GM12878 (cell line): Measurements from ENCODE around the gene TBXAS1. TPM values are rescaled to one million over a fixed set of nuclear protein-coding genes. Genes with fewer than 3 reads are reported as not detected.

Experiments used
- ATAC-seq: fragments of 200-7000 bp; cut with Tn5 transposase; 3 replicates; pipeline ENCODE4 v1.9.1; 2020; ENCODE audit warnings: mild to moderate bottlenecking, moderate library complexity
- BruUV-seq: library from RNA; stranded (reverse); fragments of 400-500 nt; replicated peaks from 2 replicates; lab custom pipeline; 2021; lab: Mats Ljungman, UMichigan
- CTCF ChIA-PET: fragments of 300-600 bp; sonication (Branson Sonifier 250); formaldehyde crosslinking; extraction: SDS; loops from one replicate; lab custom pipeline; 2021; ENCODE audit warnings: inconsistent platforms; lab: Yijun Ruan, JAX
- POLR2A ChIA-PET: fragments of 350-600 bp; formaldehyde crosslinking; extraction: SDS; loops from one replicate; lab custom pipeline; 2021; ENCODE audit warnings: inconsistent platforms; lab: Charles Lee
- RAD21 ChIA-PET: fragments of 300-600 bp; sonication (Branson Sonifier 250); formaldehyde crosslinking; loops from one replicate; lab custom pipeline; 2023; ENCODE audit warnings: antibody characterized with exemption; ENCODE audit not compliant: unreplicated experiment; lab: Charles Lee
- SMC1A ChIA-PET: fragments of 300-600 bp; sonication (Branson Sonifier 250); formaldehyde crosslinking; loops from one replicate; lab custom pipeline; 2023; ENCODE audit not compliant: unreplicated experiment, uncharacterized antibody; lab: Charles Lee
- DNase-seq: peaks from one replicate; pipeline ENCODE4 v3.0.0-alpha.2; 2011; ENCODE audit warnings: low read depth, low spot score
- FAIRE-seq: peaks from 3 replicates; lab custom pipeline; 2011; peaks lifted over from hg19 to GRCh38; lab: Jason Lieb, UNC
- H2AFZ ChIP-seq: 2 replicates; pipeline ENCODE4 v1.6.0; 2011; ENCODE audit warnings: low read depth, low read length, control low read depth; ENCODE audit not compliant: control insufficient read depth
- H3K27ac ChIP-seq: 2 replicates; pipeline ENCODE4 v1.5.1; 2011; ENCODE audit warnings: control low read depth; ENCODE audit not compliant: control insufficient read depth, insufficient read depth
- H3K27me3 ChIP-seq, 2 experiments: replicated peaks in 1 of 2; 2 replicates each; pipeline versions ENCODE4 v1.6.0 to v1.6.1; 2011; ENCODE audit warnings: low read length in 1 of 2; ENCODE audit not compliant: control insufficient read depth in 2 of 2, insufficient read depth in 2 of 2
- H3K36me3 ChIP-seq, 2 experiments: 2 replicates each; pipeline ENCODE4 v1.5.1; 2011; ENCODE audit warnings: low read length in 1 of 2; ENCODE audit not compliant: control insufficient read depth in 2 of 2, insufficient read depth in 2 of 2
- H3K4me1 ChIP-seq: 2 replicates; pipeline ENCODE4 v1.6.1; 2011; ENCODE audit warnings: mild to moderate bottlenecking, low read length, moderate library complexity, mixed read lengths; ENCODE audit not compliant: control insufficient read depth, insufficient read depth
- H3K4me2 ChIP-seq: 2 replicates; pipeline ENCODE4 v1.6.0; 2011; ENCODE audit warnings: control low read depth; ENCODE audit not compliant: control insufficient read depth, insufficient read depth
- H3K4me3 ChIP-seq: fragments of 200-600 bp; sonication (generic); 2 replicates; pipeline ENCODE4 v1.5.1; 2016
- H3K79me2 ChIP-seq: 2 replicates; pipeline ENCODE4 v1.6.0; 2011; ENCODE audit warnings: low read length; ENCODE audit not compliant: control insufficient read depth, insufficient read depth
- H3K9ac ChIP-seq: 2 replicates; pipeline ENCODE4 v1.8.0; 2011; ENCODE audit warnings: low read length, control low read depth, mixed read lengths; ENCODE audit not compliant: control insufficient read depth, insufficient read depth
- H3K9me3 ChIP-seq: replicated peaks from 3 replicates; pipeline ENCODE4 v1.5.1; 2011; ENCODE audit warnings: mild to moderate bottlenecking, low read length; ENCODE audit not compliant: control insufficient read depth, insufficient read depth
- H4K20me1 ChIP-seq: 2 replicates; pipeline ENCODE4 v1.6.0; 2011; ENCODE audit not compliant: control insufficient read depth, insufficient read depth
- ATF7 ChIP-seq: fragments of 450-650 bp; IDR thresholded peaks from 2 replicates; pipeline ENCODE4 v1.6.1; 2016; ENCODE audit warnings: low read depth, mild to moderate bottlenecking
- E4F1 ChIP-seq: fragments of 450-650 bp; IDR thresholded peaks from 2 replicates; pipeline ENCODE4 v1.6.1; 2018; ENCODE audit warnings: borderline replicate concordance, mild to moderate bottlenecking; ENCODE audit not compliant: partially characterized antibody
- HSF1 ChIP-seq: fragments of 150-350 bp; IDR thresholded peaks from 2 replicates; pipeline ENCODE4 v1.6.1; 2014; ENCODE audit warnings: mild to moderate bottlenecking, low read depth, low read length
- IRF5 ChIP-seq: fragments of 450-650 bp; IDR thresholded peaks from 2 replicates; pipeline ENCODE4 v1.6.1; 2017; ENCODE audit warnings: borderline replicate concordance
- NFIC ChIP-seq: IDR thresholded peaks from 2 replicates; pipeline ENCODE4 v1.6.1; 2012; ENCODE audit warnings: low read depth, mild to moderate bottlenecking, inconsistent platforms, low read length, moderate library complexity
- POLR2A ChIP-seq: IDR thresholded peaks from 2 replicates; pipeline ENCODE4 v1.6.1; 2011; ENCODE audit warnings: low read depth, mild to moderate bottlenecking, low read length
- SPI1 ChIP-seq: IDR thresholded peaks from 2 replicates; pipeline ENCODE4 v1.6.1; 2011; ENCODE audit warnings: low read depth, mild to moderate bottlenecking, low read length, moderate library complexity, borderline replicate concordance; ENCODE audit not compliant: insufficient read depth
- WRNIP1 ChIP-seq: IDR thresholded peaks from 2 replicates; pipeline ENCODE4 v1.6.1; 2011; ENCODE audit warnings: low read depth, low read length, improper control_type of control experiment, borderline replicate concordance
- YBX1 ChIP-seq: fragments of 450-650 bp; IDR thresholded peaks from 2 replicates; pipeline ENCODE4 v1.6.1; 2016; ENCODE audit warnings: antibody characterized with exemption
- WGBS: methylation state at CpG from one replicate; pipeline ENCODE4 v1.1.6; 2016; ENCODE audit warnings: low lambda C conversion rate; ENCODE audit not compliant: insufficient replicate concordance, insufficient coverage; ENCODE audit errors: missing lambda C conversion rate; 5-methylcytosine and 5-hydroxymethylcytosine counted together
- in situ Hi-C: fragments of 300-500 bp; cut with MboI; formaldehyde crosslinking; loops from 9 replicates; pipeline ENCODE4 v1.14.3; 2018; ENCODE audit warnings: mixed read lengths
- intact Hi-C: fragments of 100-400 bp; cut with micrococcal nuclease; formaldehyde crosslinking; loops from one replicate; pipeline ENCODE4 v1.14.2; 2022; ENCODE audit not compliant: unreplicated experiment
- polyA plus RNA-seq, 11 experiments: library from polyadenylated mRNA; depleted of rRNA in 4 of 11; unstranded in 6 of 11; stranded (reverse) in 5 of 11; fragments of >200 nt; fragmentation: Nextera tagmentation in 4 of 11; fragmentation: Illumina TruSeq in 1 of 11; extraction: Ambion mirVana in 4 of 11; extraction: Trizol in 1 of 11; gene quantifications; 1 replicate in 1 of 11; 2 replicates in 10 of 11; pipeline versions ENCODE4 v1.2.1 to v1.2.3, GENCODE V29; 2011 to 2016; ENCODE audit warnings: inconsistent platforms in 2 of 11, missing spikeins in 2 of 11, low read depth in 1 of 11
- total RNA-seq, 4 experiments: library from RNA; depleted of rRNA in 3 of 4; stranded (reverse); fragments of >200 nt in 3 of 4; fragmentation: Illumina TruSeq in 1 of 4; extraction: Trizol in 1 of 4; gene quantifications; 2 replicates each; pipeline versions ENCODE4 v1.2.1 to v1.2.3, GENCODE V29; 2013 to 2021

TBXAS1 gene
- total and polyA plus RNA-seq, 10 of the 15 experiments (the other 5 are each of a cell fraction or from before 2014, with no cell fraction given), result 1.5 to 32.7 (median 16.3) TPM

GRCh38 chr7:140018125-140019043 lies 189.3 kb downstream of the TBXAS1 start (continued):
- no peak for TF ChIP-seq HSF1
- TF ChIP-seq, all 136 proteins: peak for 0

- no peak; the same call in 2 of the 3 replicates for ATAC-seq
- Histone ChIP-seq H2AFZ (no peak overlapping the region), H3K9me3 (no peaks in the 10 kb centered on the region), H4K20me1 (no peaks in the 10 kb centered on the region), H3K4me3 (no peak overlapping the region), H3K79me2 (no peaks in the 10 kb centered on the region), H3K4me1 (no peaks in the 10 kb centered on the region), H3K36me3 (no peaks in the 10 kb centered on the region; a peak in 2 of 4 replicates), H3K9ac (no peak overlapping the region), H3K27me3 (no peaks in the 10 kb centered on the region), H3K4me2 (no peak overlapping the region), H3K27ac (no peak overlapping the region)
- no peak for TF ChIP-seq ATF7
- no peak for TF ChIP-seq NFIC
- TF ChIP-seq SPI1, result no peak
- TF ChIP-seq WRNIP1, result no peak
- TF ChIP-seq IRF5, result no peak
- no peak for TF ChIP-seq E4F1
- TF ChIP-seq POLR2A, result no peak
- TF ChIP-seq YBX1, result no peak
- intact Hi-C loops (loop anchor here (5.0 kb wide), 1 partner anchor 308 kb away; no protein-coding TSS in a partner anchor), in situ Hi-C loops (no loop called here)
- ChIA-PET POLR2A (no interaction called here), SMC1A (interaction anchor here (1.4 kb wide), 1 partner anchor 34 kb away, joined by 3 read pairs; no protein-coding TSS in a partner anchor), CTCF (no interaction called here), RAD21 (no interaction called here)
- no peak for FAIRE-seq
- no TSS peak for BruUV-seq
- 71% methylated on average over 10 of the region's 11 CpGs for WGBS
- no peak for DNase-seq
These were observed 190.1 kb downstream of the TBXAS1 start for GRCh38 chr7:140019172-140019571.
